SK-N-SH treated with all-trans-retinoic acid at 6 μM for 48 hours (cell line): ENCODE results near the gene PRF1.

ENCODE experiments used
- ATAC-seq: fragments of 200-7000 bp; cut with Tn5 transposase; 3 replicates; pipeline ENCODE4 v1.9.1; 2020; ENCODE audit warnings: mild to moderate bottlenecking, moderate library complexity
- ARNTL ChIP-seq: fragments of 450-650 bp; formaldehyde crosslinking; IDR thresholded peaks from 2 replicates; pipeline ENCODE4 v1.5.0; 2020; ENCODE audit warnings: low read depth, mild to moderate bottlenecking, moderate library complexity, borderline replicate concordance
- BACH2 ChIP-seq: fragments of 250-450 bp; sonication (Bioruptor Pico); IDR thresholded peaks from 2 replicates; pipeline ENCODE4 v1.9.0; 2021; ENCODE audit warnings: mild to moderate bottlenecking, borderline replicate concordance
- CSDC2 ChIP-seq: fragments of 250-450 bp; sonication (Bioruptor Pico); IDR thresholded peaks from 2 replicates; pipeline ENCODE4 v1.5.0; 2020; ENCODE audit warnings: mild to moderate bottlenecking, moderate library complexity
- CSRNP3 ChIP-seq: fragments of 250-450 bp; sonication (Bioruptor Pico); IDR thresholded peaks from 2 replicates; pipeline ENCODE4 v1.5.1; 2021; ENCODE audit warnings: mild to moderate bottlenecking, moderate library complexity
- GLIS3 ChIP-seq: fragments of 250-450 bp; sonication (Bioruptor Pico); IDR thresholded peaks from 2 replicates; pipeline ENCODE4 v1.5.0; 2020; ENCODE audit warnings: mild to moderate bottlenecking, moderate library complexity
- ISL1 ChIP-seq: fragments of 250-450 bp; sonication (Bioruptor Pico); IDR thresholded peaks from 2 replicates; pipeline ENCODE4 v2.1.2; 2022; ENCODE audit warnings: mild to moderate bottlenecking, moderate library complexity
- OSR1 ChIP-seq: fragments of 250-450 bp; sonication (Bioruptor Pico); IDR thresholded peaks from 2 replicates; pipeline ENCODE4 v1.8.0; 2022; ENCODE audit warnings: moderate library complexity, mild to moderate bottlenecking, inconsistent platforms
- PATZ1 ChIP-seq: fragments of 250-450 bp; sonication (Bioruptor Pico); IDR thresholded peaks from 2 replicates; pipeline ENCODE4 v1.8.0; 2020; ENCODE audit warnings: mild to moderate bottlenecking, moderate library complexity, borderline replicate concordance
- SNAI2 ChIP-seq: fragments of 250-450 bp; sonication (Bioruptor Pico); IDR thresholded peaks from 2 replicates; pipeline ENCODE4 v1.5.0; 2020; ENCODE audit warnings: mild to moderate bottlenecking, moderate library complexity
- TCF4 ChIP-seq: fragments of 250-450 bp; sonication (Bioruptor Pico); IDR thresholded peaks from 2 replicates; pipeline ENCODE4 v1.8.0; 2021; ENCODE audit warnings: mild to moderate bottlenecking, moderate library complexity, borderline replicate concordance
- TOX ChIP-seq: fragments of 250-450 bp; sonication (Bioruptor Pico); IDR thresholded peaks from 2 replicates; pipeline ENCODE4 v1.8.0; 2021; ENCODE audit warnings: mild to moderate bottlenecking, moderate library complexity, borderline replicate concordance
- TSHZ2 ChIP-seq: fragments of 250-450 bp; sonication (Bioruptor Pico); IDR thresholded peaks from 2 replicates; pipeline ENCODE4 v1.5.0; 2020; ENCODE audit warnings: mild to moderate bottlenecking, moderate library complexity
- ZC3H10 ChIP-seq: fragments of 250-450 bp; sonication (Bioruptor Pico); IDR thresholded peaks from 2 replicates; pipeline ENCODE4 v1.5.1; 2021; ENCODE audit warnings: mild to moderate bottlenecking, moderate library complexity
- ZFP3 ChIP-seq: fragments of 250-450 bp; sonication (Bioruptor Pico); IDR thresholded peaks from 2 replicates; pipeline ENCODE4 v1.5.0; 2020; ENCODE audit warnings: mild to moderate bottlenecking, moderate library complexity
- ZFP30 ChIP-seq: fragments of 450-650 bp; formaldehyde crosslinking; IDR thresholded peaks from 2 replicates; pipeline ENCODE4 v1.5.0; 2022; ENCODE audit warnings: mild to moderate bottlenecking, moderate library complexity
- ZNF565 ChIP-seq: fragments of 450-650 bp; formaldehyde crosslinking; conservative IDR thresholded peaks from 2 replicates; pipeline ENCODE4 v1.5.0; 2020; ENCODE audit warnings: low read depth, mild to moderate bottlenecking, moderate library complexity
- ZNF70 ChIP-seq: fragments of 450-650 bp; formaldehyde crosslinking; IDR thresholded peaks from 2 replicates; pipeline ENCODE4 v1.5.0; 2020; ENCODE audit warnings: mild to moderate bottlenecking, moderate library complexity
- ZNF8 ChIP-seq: fragments of 450-650 bp; formaldehyde crosslinking; IDR thresholded peaks from 2 replicates; pipeline ENCODE4 v1.5.0; 2020; ENCODE audit warnings: mild to moderate bottlenecking, moderate library complexity
- TF ChIP-seq, protein P1 (sequence below): fragments of 250-450 bp; sonication (Bioruptor Pico); IDR thresholded peaks from 2 replicates; pipeline ENCODE4 v1.5.1; 2020; ENCODE audit warnings: low read depth, mild to moderate bottlenecking, moderate library complexity
- TF ChIP-seq, protein P2 (sequence below): fragments of 250-450 bp; sonication (Bioruptor Pico); IDR thresholded peaks from 2 replicates; pipeline ENCODE4 v1.8.0; 2021; ENCODE audit warnings: low read depth, mild to moderate bottlenecking, moderate library complexity, borderline replicate concordance

PRF1 gene

DNA sequence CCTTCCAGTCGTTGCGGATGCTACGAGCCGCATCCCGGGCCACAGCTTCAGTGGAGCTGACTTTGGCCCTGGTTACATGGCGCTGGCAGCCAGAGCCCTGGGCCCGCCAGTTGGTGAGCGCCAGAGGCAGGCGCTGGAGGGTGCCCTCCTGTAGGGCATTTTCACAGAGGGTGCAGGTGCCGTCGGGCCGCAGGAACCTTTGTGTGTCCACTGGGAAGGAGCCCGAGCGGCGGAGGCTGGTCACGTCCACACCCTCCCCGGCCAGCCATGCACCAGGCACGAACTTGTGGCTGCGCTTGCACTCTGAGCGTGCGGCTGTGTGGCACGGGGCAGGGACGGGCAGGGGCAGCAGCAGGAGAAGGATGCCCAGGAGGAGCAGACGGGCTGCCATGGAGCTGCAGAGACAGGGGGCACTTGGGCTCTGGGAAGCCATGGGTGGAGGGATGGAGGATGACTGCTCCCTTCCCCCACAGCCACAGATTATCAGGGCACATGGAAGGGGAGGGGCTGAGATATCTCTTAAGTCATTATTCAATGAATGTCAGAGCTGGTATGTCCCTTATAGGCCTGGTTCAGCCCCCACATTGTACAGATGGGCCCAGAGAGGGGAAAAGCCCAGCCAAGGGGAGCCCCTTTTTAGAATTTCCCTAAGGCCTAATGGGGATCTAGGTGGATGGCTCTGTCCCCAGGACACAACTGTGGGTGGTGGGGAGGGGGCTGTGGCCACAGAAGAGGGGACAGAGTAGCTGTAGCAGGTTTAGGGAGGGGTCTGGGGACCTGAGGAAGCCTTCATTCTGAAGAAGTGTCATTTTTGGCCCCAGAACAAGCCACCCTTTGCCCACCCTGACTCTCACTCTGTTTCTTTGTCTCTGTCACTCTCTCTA is 1.8 kb downstream of the PRF1 start:
- ATAC-seq, result no peak
- TF ChIP-seq PATZ1 (CRISPR knock-in tag) (no peak), SNAI2 (CRISPR knock-in tag) (no peak), CSRNP3 (CRISPR knock-in tag) (no peak), ZFP30 (no peak), ARNTL (CRISPR knock-in tag) (no peak), GLIS3 (CRISPR knock-in tag) (no peak), ZNF565 (no peak), TCF4 (CRISPR knock-in tag) (no peak), ZC3H10 (CRISPR knock-in tag) (no peak), ISL1 (CRISPR knock-in tag) (no peak), BACH2 (CRISPR knock-in tag) (no peak), ZFP3 (CRISPR knock-in tag) (no peak), ZNF8 (CRISPR knock-in tag) (no peak), OSR1 (CRISPR knock-in tag) (no peak), TSHZ2 (no peak), ZNF70 (no peak), TOX (no peak)
- TF ChIP-seq, protein P1, sequence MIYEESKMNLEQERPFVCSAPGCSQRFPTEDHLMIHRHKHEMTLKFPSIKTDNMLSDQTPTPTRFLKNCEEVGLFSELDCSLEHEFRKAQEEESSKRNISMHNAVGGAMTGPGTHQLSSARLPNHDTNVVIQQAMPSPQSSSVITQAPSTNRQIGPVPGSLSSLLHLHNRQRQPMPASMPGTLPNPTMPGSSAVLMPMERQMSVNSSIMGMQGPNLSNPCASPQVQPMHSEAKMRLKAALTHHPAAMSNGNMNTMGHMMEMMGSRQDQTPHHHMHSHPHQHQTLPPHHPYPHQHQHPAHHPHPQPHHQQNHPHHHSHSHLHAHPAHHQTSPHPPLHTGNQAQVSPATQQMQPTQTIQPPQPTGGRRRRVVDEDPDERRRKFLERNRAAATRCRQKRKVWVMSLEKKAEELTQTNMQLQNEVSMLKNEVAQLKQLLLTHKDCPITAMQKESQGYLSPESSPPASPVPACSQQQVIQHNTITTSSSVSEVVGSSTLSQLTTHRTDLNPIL (CRISPR knock-in tag), result no peak
- TF ChIP-seq, protein P2, sequence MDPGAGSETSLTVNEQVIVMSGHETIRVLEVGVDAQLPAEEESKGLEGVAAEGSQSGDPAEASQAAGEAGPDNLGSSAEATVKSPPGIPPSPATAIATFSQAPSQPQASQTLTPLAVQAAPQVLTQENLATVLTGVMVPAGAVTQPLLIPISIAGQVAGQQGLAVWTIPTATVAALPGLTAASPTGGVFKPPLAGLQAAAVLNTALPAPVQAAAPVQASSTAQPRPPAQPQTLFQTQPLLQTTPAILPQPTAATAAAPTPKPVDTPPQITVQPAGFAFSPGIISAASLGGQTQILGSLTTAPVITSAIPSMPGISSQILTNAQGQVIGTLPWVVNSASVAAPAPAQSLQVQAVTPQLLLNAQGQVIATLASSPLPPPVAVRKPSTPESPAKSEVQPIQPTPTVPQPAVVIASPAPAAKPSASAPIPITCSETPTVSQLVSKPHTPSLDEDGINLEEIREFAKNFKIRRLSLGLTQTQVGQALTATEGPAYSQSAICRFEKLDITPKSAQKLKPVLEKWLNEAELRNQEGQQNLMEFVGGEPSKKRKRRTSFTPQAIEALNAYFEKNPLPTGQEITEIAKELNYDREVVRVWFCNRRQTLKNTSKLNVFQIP, result no peak

GRCh38 chr10:70599791-70600190 is 2.8 kb downstream of the PRF1 start:
- no peak for ATAC-seq
- TF ChIP-seq ARNTL (CRISPR knock-in tag) (no peak), CSDC2 (CRISPR knock-in tag) (no peak), ZC3H10 (CRISPR knock-in tag) (no peak), ZNF70 (no peak), PATZ1 (CRISPR knock-in tag) (no peak)
